ENCODE measurements around the gene PAPPA2. TPM values are rescaled to one million over a fixed set of nuclear protein-coding genes. Genes with fewer than 3 reads are reported as not detected.

PAPPA2 gene
- total RNA-seq, 1 experiment from 2014 or later: 0.03 TPM

GRCh38 chr1:176558561-176558960, 95.6 kb downstream of the PAPPA2 start:
- BruUV-seq (replicated peaks): no TSS peak
- ChIA-PET CTCF (no interaction called here), POLR2A (no interaction called here)
- H3K36me3 ChIP-seq (ENCODE audit: control insufficient read depth, insufficient read depth, low read length): no peaks in the 10 kb centered on the region
- no peak overlapping the region for H3K4me3 ChIP-seq (ENCODE audit: low read depth in 2 of 2, low read length in 2 of 2)
- H3K27ac ChIP-seq (ENCODE audit: low read length): no peak overlapping the region
- TF ChIP-seq REST (IDR thresholded peaks at IDR 0.05; ENCODE audit: insufficient read depth in 1 of 2, low read depth in 2 of 2, low read length in 1 of 2): no peak
- TF ChIP-seq TCF7L2 (IDR thresholded peaks at IDR 0.05; ENCODE audit: low read depth, low read length): no peak
- TF ChIP-seq SIN3A (IDR thresholded peaks at IDR 0.05; ENCODE audit: borderline replicate concordance, insufficient read depth, low read depth, low read length): no peak
- no peak for TF ChIP-seq POLR2AphosphoS5 (IDR thresholded peaks at IDR 0.05; ENCODE audit: low read depth, low read length)
- TF ChIP-seq CTCF (IDR thresholded peaks at IDR 0.05): no peak
- no peaks in the 10 kb centered on the region for H3K27me3 ChIP-seq (ENCODE audit: control insufficient read depth, insufficient read depth, low read length)
- intact Hi-C loops (cut with micrococcal nuclease; ENCODE audit: unreplicated experiment): no loop called here
- DNase-seq (ENCODE audit: low read depth, low spot score) (no peak), ATAC-seq (no peak)
- in situ Hi-C loops (cut with HindIII; ENCODE audit: low pct_unique_long_range_greater_than_20kb, low sequenced_read_pairs): no loop called here
- no peaks in the 10 kb centered on the region for H3K9me3 ChIP-seq (ENCODE audit: control insufficient read depth, insufficient read depth, low read depth, low read length)
- H3K4me1 ChIP-seq (ENCODE audit: control insufficient read depth, insufficient read depth, low read length): no peaks in the 10 kb centered on the region

GRCh38 chr1:176559474-176559873, 96.5 kb downstream of the PAPPA2 start:
- Histone ChIP-seq H3K4me3 (ENCODE audit: low read depth in 2 of 2, low read length in 2 of 2) (no peak overlapping the region), H3K27ac (ENCODE audit: low read length) (no peak overlapping the region), H3K9me3 (ENCODE audit: control insufficient read depth, insufficient read depth, low read depth, low read length) (no peaks in the 10 kb centered on the region), H3K27me3 (ENCODE audit: control insufficient read depth, insufficient read depth, low read length) (no peaks in the 10 kb centered on the region), H3K36me3 (ENCODE audit: control insufficient read depth, insufficient read depth, low read length) (no peaks in the 10 kb centered on the region), H3K4me1 (ENCODE audit: control insufficient read depth, insufficient read depth, low read length) (no peaks in the 10 kb centered on the region)
- TF ChIP-seq TCF7L2 (IDR thresholded peaks at IDR 0.05; ENCODE audit: low read depth, low read length) (no peak), POLR2AphosphoS5 (IDR thresholded peaks at IDR 0.05; ENCODE audit: low read depth, low read length) (no peak), CTCF (IDR thresholded peaks at IDR 0.05) (no peak), REST (IDR thresholded peaks at IDR 0.05; ENCODE audit: insufficient read depth in 1 of 2, low read depth in 2 of 2, low read length in 1 of 2) (no peak), SIN3A (IDR thresholded peaks at IDR 0.05; ENCODE audit: borderline replicate concordance, insufficient read depth, low read depth, low read length) (no peak)
- ATAC-seq (no peak; the same call in 1 of the 2 replicates), DNase-seq (ENCODE audit: low read depth, low spot score) (no peak)
- intact Hi-C loops (cut with micrococcal nuclease; ENCODE audit: unreplicated experiment): loop anchor here (1.0 kb wide), 2 partner anchors 132 to 322 kb away; no protein-coding TSS in a partner anchor
- no TSS peak for BruUV-seq (replicated peaks)
- CTCF ChIA-PET: interaction anchor here (1.3 kb wide), 1 partner anchor 132 kb away, joined by 3 read pairs; no protein-coding TSS in a partner anchor
- POLR2A ChIA-PET: no interaction called here
- in situ Hi-C loops (cut with HindIII; ENCODE audit: low pct_unique_long_range_greater_than_20kb, low sequenced_read_pairs): no loop called here
